Measurements from ENCODE around the gene POC1A.

GRCh38 chr3:52162250-52162872 is 8.1 kb upstream of the POC1A start:
- TF ChIP-seq CTCF (IDR thresholded peaks at IDR 0.05; ENCODE audit: low read depth, low read length, poor library complexity, severe bottlenecking) (no peak), EZH2phosphoT487 (IDR thresholded peaks at IDR 0.05; ENCODE audit: borderline replicate concordance, low read length) (no peak)
